Transverse colon (tissue), 4 donors: ENCODE results near the gene ZNF575. TPM values are rescaled to one million over a fixed set of nuclear protein-coding genes. Genes with fewer than 3 reads are reported as not detected.

Experiments
- DNase-seq: peaks from one replicate; pipeline ENCODE4 v3.0.0-alpha.2; 2019
- H3K27ac ChIP-seq, 4 donors: fragments of 200-600 bp; sonication (generic); 2 replicates each; pipeline ENCODE4 v1.5.1; 2016 to 2018; ENCODE audit warnings: inconsistent platforms in 4 of 4
- H3K27me3 ChIP-seq: fragments of 200-600 bp; sonication (generic); 2 replicates; pipeline ENCODE4 v1.5.1; 2017; ENCODE audit warnings: inconsistent platforms
- H3K36me3 ChIP-seq, 4 donors: fragments of 200-600 bp; sonication (generic); 2 replicates each; pipeline ENCODE4 v1.5.1; 2017 to 2019; ENCODE audit warnings: inconsistent platforms in 4 of 4
- H3K4me1 ChIP-seq, 4 donors: fragments of 200-600 bp; sonication (generic); 2 replicates each; pipeline ENCODE4 v1.5.1; 2017 to 2020; ENCODE audit warnings: inconsistent platforms in 4 of 4
- H3K4me3 ChIP-seq, 4 donors: fragments of 200-600 bp; sonication (generic); 1 replicate in 1 of 4; 2 replicates in 3 of 4; pipeline versions ENCODE4 v1.5.1 to v1.6.1; 2017 to 2019; ENCODE audit warnings: inconsistent platforms in 4 of 4
- H3K9me3 ChIP-seq, 2 donors: fragments of 200-600 bp; sonication (generic); 2 replicates each; pipeline ENCODE4 v1.5.1; 2017 to 2019; ENCODE audit warnings: inconsistent platforms in 2 of 2
- CTCF ChIP-seq, 5 experiments: fragments of 200-600 bp in 3 of 5; fragments of 450-650 bp in 2 of 5; sonication (generic) in 3 of 5; IDR thresholded peaks; 1 replicate in 2 of 5; 2 replicates in 3 of 5; pipeline ENCODE4 v1.5.1; 2016 to 2017; ENCODE audit warnings: antibody characterized with exemption in 5 of 5, inconsistent platforms in 3 of 5, mild to moderate bottlenecking in 2 of 5, moderate library complexity in 1 of 5
- EP300 ChIP-seq: sonication (generic); formaldehyde crosslinking; IDR thresholded peaks from one replicate; pipeline ENCODE4 v1.6.1; 2017; ENCODE audit warnings: antibody characterized with exemption, low read depth
- POLR2A ChIP-seq: fragments of 450-650 bp; IDR thresholded peaks from one replicate; pipeline ENCODE4 v1.6.1; 2016; ENCODE audit warnings: antibody characterized with exemption, mild to moderate bottlenecking, moderate library complexity
- POLR2AphosphoS5 ChIP-seq, 3 donors: sonication (generic); formaldehyde crosslinking; IDR thresholded peaks; one replicate each; pipeline ENCODE4 v1.6.1; 2016; ENCODE audit warnings: antibody characterized with exemption in 3 of 3
- WGBS, 2 donors: methylation state at CpG; one replicate each; pipeline ENCODE4 v1.1.5; 2018; ENCODE audit warnings: low coverage in 1 of 2; 5-methylcytosine and 5-hydroxymethylcytosine counted together
- in situ Hi-C, 4 donors: fragments of 200-750 bp; cut with MboI; loops; one replicate each; pipeline versions ENCODE4 v1.15.0 to v1.15.1; 2017; ENCODE audit warnings: low sequenced_read_pairs in 3 of 4, low pct_ligation_motif_present in 1 of 4, low pct_unique_long_range_greater_than_20kb in 1 of 4
- intact Hi-C: fragments of 100-400 bp; cut with DNase I; formaldehyde crosslinking; loops from one replicate; pipeline ENCODE4 v1.15.1; 2023; ENCODE audit warnings: low total_unique reads
- total RNA-seq, 4 donors: library from RNA; depleted of rRNA; stranded (reverse); fragments of >200 nt; gene quantifications; one replicate each; pipeline ENCODE4 v1.1.0, GENCODE V29; 2016

Gene ZNF575
- total RNA-seq, 4 donors from 2014 or later: 0.20 to 1.9 (median 1.8) TPM; not detected in 1

- Histone ChIP-seq H3K9me3 (no peaks in the 10 kb centered on the region), H3K27me3 (no peaks in the 10 kb centered on the region), H3K4me3 (no peak overlapping the region), H3K27ac (no peak overlapping the region), H3K4me1 (peaks cover 0 to 13% (median 7%) of the 10 kb centered on the region in 4 donors), H3K36me3 (no peaks in the 10 kb centered on the region)
- DNase-seq: no peak
- intact Hi-C loops (loop anchor here (10.0 kb wide), 1 partner anchor 93 kb away; no protein-coding TSS in a partner anchor), in situ Hi-C loops (no loop called here)
- no peak for TF ChIP-seq CTCF (IDR thresholded peaks at IDR 0.05)
- no peak for TF ChIP-seq EP300
- no peak for TF ChIP-seq POLR2AphosphoS5 (IDR thresholded peaks at IDR 0.05)
- no peak for TF ChIP-seq POLR2A
- WGBS, 2 donors: 90 to 98% methylated on average over 2 to 12 of the region's 12 CpGs
Observed at GRCh38 chr19:43561139-43561970, 28.4 kb downstream of the ZNF575 start.

GRCh38 chr19:43562226-43562697 is 29.3 kb downstream of the ZNF575 start:
- no peaks in the 10 kb centered on the region for H3K36me3 ChIP-seq
- DNase-seq: no peak
- H3K9me3 ChIP-seq: no peaks in the 10 kb centered on the region
- intact Hi-C loops: loop anchor here (10.0 kb wide), 1 partner anchor 93 kb away; no protein-coding TSS in a partner anchor
- peak overlapping the region; percentile 55 to 68 (median 66) for H3K27ac ChIP-seq
- no peak for TF ChIP-seq CTCF (IDR thresholded peaks at IDR 0.05)
- no peak for TF ChIP-seq EP300
- TF ChIP-seq POLR2A: no peak
- TF ChIP-seq POLR2AphosphoS5 (IDR thresholded peaks at IDR 0.05): no peak
- H3K4me1 ChIP-seq: peaks cover 0 to 13% (median 7%) of the 10 kb centered on the region in 4 donors
- no peak overlapping the region for H3K4me3 ChIP-seq
- WGBS, 2 donors: 85% methylated on average over 6 of the region's 6 CpGs; no CpG with 5 or more reads in 1 of the 2 donors
- no peaks in the 10 kb centered on the region for H3K27me3 ChIP-seq
- in situ Hi-C loops: no loop called here

- H3K4me3 ChIP-seq: no peak overlapping the region
- intact Hi-C loops (loop anchor here (10.0 kb wide), 1 partner anchor 92 kb away; no protein-coding TSS in a partner anchor), in situ Hi-C loops (no loop called here)
- peaks cover 0 to 13% (median 7%) of the 10 kb centered on the region in 4 donors for H3K4me1 ChIP-seq
- H3K27ac ChIP-seq: peak overlapping the region; percentile 59 to 68 (median 66)
- no peaks in the 10 kb centered on the region for H3K36me3 ChIP-seq
- no peaks in the 10 kb centered on the region for H3K27me3 ChIP-seq
- peak; percentile 73 for DNase-seq
- peak in 1 of 3 donors; percentile 33 for TF ChIP-seq POLR2AphosphoS5 (IDR thresholded peaks at IDR 0.05)
- TF ChIP-seq EP300: no peak
- H3K9me3 ChIP-seq: no peaks in the 10 kb centered on the region
- WGBS, 2 donors: 54% methylated on average over 14 of the region's 14 CpGs; no CpG with 5 or more reads in 1 of the 2 donors
Observed at GRCh38 chr19:43562698-43563241, 29.8 kb downstream of the ZNF575 start.

- H3K4me3 ChIP-seq: no peak overlapping the region
- TF ChIP-seq CTCF (IDR thresholded peaks at IDR 0.05) (no peak), EP300 (no peak), POLR2A (no peak), POLR2AphosphoS5 (IDR thresholded peaks at IDR 0.05) (no peak)
- peaks cover 0 to 13% (median 7%) of the 10 kb centered on the region in 4 donors for H3K4me1 ChIP-seq
- in situ Hi-C loops (no loop called here), intact Hi-C loops (loop anchor here (10.0 kb wide), 1 partner anchor 91 kb away; no protein-coding TSS in a partner anchor)
- H3K36me3 ChIP-seq: no peaks in the 10 kb centered on the region
- DNase-seq: no peak
- H3K9me3 ChIP-seq: no peaks in the 10 kb centered on the region
- no peaks in the 10 kb centered on the region for H3K27me3 ChIP-seq
- 90 to 92% methylated on average over 8 to 10 of the region's 10 CpGs for WGBS, 2 donors
- peak overlapping the region in 2 of 4 donors; percentile 59 to 66 for H3K27ac ChIP-seq
Observed at GRCh38 chr19:43563816-43564457, 30.9 kb downstream of the ZNF575 start.
